Measurements from ENCODE around the gene AR. TPM values are rescaled to one million over a fixed set of nuclear protein-coding genes. Genes with fewer than 3 reads are reported as not detected.

Gene AR
- total and polyA plus RNA-seq, 2 donors (not counting 3 experiments of a cell fraction or from before 2014, with no cell fraction given): 9.3 to 16.0 TPM

DNA sequence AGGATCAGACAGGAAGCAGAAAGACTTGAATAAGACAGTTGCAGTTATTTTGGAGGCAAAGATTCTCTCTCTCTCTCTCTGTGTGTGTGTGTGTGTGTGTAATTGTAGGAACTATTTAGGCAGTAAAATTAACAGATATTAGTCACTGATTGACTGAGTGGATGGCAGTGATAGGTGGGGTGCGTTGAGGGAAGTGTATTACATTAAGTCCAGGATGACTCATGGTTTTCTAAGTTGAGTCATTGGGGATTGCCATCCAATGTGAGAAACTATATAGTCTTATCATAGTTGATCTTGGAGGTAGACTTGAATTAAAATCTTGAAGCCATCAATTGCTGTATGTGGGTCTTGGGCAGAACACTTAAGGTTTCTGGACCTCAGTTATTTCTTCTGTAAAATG lies 75.4 kb downstream of the AR start:
- BruUV-seq (replicated peaks): no TSS peak
- intact Hi-C loops (cut with micrococcal nuclease): no loop called here

GRCh38 chrX:67622053-67622585 lies 78.3 kb downstream of the AR start:
- no peak for TF ChIP-seq FOS (IDR thresholded peaks at IDR 0.05; ENCODE audit: borderline replicate concordance, insufficient read depth, low read length)
- TF ChIP-seq, protein P1, sequence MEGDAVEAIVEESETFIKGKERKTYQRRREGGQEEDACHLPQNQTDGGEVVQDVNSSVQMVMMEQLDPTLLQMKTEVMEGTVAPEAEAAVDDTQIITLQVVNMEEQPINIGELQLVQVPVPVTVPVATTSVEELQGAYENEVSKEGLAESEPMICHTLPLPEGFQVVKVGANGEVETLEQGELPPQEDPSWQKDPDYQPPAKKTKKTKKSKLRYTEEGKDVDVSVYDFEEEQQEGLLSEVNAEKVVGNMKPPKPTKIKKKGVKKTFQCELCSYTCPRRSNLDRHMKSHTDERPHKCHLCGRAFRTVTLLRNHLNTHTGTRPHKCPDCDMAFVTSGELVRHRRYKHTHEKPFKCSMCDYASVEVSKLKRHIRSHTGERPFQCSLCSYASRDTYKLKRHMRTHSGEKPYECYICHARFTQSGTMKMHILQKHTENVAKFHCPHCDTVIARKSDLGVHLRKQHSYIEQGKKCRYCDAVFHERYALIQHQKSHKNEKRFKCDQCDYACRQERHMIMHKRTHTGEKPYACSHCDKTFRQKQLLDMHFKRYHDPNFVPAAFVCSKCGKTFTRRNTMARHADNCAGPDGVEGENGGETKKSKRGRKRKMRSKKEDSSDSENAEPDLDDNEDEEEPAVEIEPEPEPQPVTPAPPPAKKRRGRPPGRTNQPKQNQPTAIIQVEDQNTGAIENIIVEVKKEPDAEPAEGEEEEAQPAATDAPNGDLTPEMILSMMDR (IDR thresholded peaks at IDR 0.05; ENCODE audit: extremely low read depth in 1 of 2, insufficient read depth in 1 of 2, low read depth in 1 of 2, low read length in 2 of 2): no peak
- no TSS peak for BruUV-seq (replicated peaks)
- H3K27me3 ChIP-seq (ENCODE audit: control insufficient read depth in 2 of 2, insufficient read depth in 2 of 2, low read length in 2 of 2): no peaks in the 10 kb centered on the region
- H3K36me3 ChIP-seq (ENCODE audit: control insufficient read depth in 2 of 2, extremely low read depth in 1 of 2, insufficient read depth in 2 of 2, low read length in 2 of 2): no peaks in the 10 kb centered on the region
- no peak overlapping the region for H3K4me3 ChIP-seq (replicated peaks in 1 of 3; ENCODE audit: insufficient read depth in 1 of 3, low read depth in 1 of 3, low read length in 3 of 3)
- dilution Hi-C loops (cut with MboI; ENCODE audit: extremely low pct_ligation_motif_present, low sequenced_read_pairs): no loop called here
- H3K9me3 ChIP-seq (replicated peaks; ENCODE audit: control insufficient read depth, insufficient read depth, low read length): no peaks in the 10 kb centered on the region
- H2AFZ ChIP-seq (ENCODE audit: low read depth, low read length): no peak overlapping the region
- ChIA-PET CTCF (no interaction called here), POLR2A (no interaction called here)
- no peak overlapping the region for H3K4me2 ChIP-seq (ENCODE audit: insufficient read depth, low read length)
- H3K27ac ChIP-seq (ENCODE audit: insufficient read depth, low read depth, low read length): no peak overlapping the region
- H3K4me1 ChIP-seq (ENCODE audit: control insufficient read depth, extremely low read depth, insufficient read depth, low read length): peaks cover 16% of the 10 kb centered on the region
- DNase-seq (ENCODE audit: low read depth, low spot score): no peak
- no peak for FAIRE-seq
- H4K20me1 ChIP-seq (replicated peaks; ENCODE audit: control insufficient read depth, extremely low read depth, insufficient read depth, low read length): no peaks in the 10 kb centered on the region
- no peaks in the 10 kb centered on the region for H3K9me1 ChIP-seq (replicated peaks; ENCODE audit: control insufficient read depth, extremely low read depth, insufficient read depth, low read length)
- intact Hi-C loops (cut with micrococcal nuclease): no loop called here
- H3K9ac ChIP-seq (replicated peaks; ENCODE audit: extremely low read depth, insufficient read depth, low read length): no peak overlapping the region
- no peaks in the 10 kb centered on the region for H3K79me2 ChIP-seq (ENCODE audit: control insufficient read depth, insufficient read depth, low read length)

More for the DNA sequence above, 75.4 kb downstream of the AR start:
- Histone ChIP-seq H3K9me3 (replicated peaks; ENCODE audit: control insufficient read depth, insufficient read depth, low read length) (no peaks in the 10 kb centered on the region), H3K9ac (replicated peaks; ENCODE audit: extremely low read depth, insufficient read depth, low read length) (no peak overlapping the region), H3K27ac (ENCODE audit: insufficient read depth, low read depth, low read length) (peak overlapping the region; percentile 20), H4K20me1 (replicated peaks; ENCODE audit: control insufficient read depth, extremely low read depth, insufficient read depth, low read length) (no peaks in the 10 kb centered on the region), H3K36me3 (ENCODE audit: control insufficient read depth in 2 of 2, extremely low read depth in 1 of 2, insufficient read depth in 2 of 2, low read length in 2 of 2) (no peaks in the 10 kb centered on the region), H3K4me1 (ENCODE audit: control insufficient read depth, extremely low read depth, insufficient read depth, low read length) (peaks cover 20% of the 10 kb centered on the region), H3K4me3 (replicated peaks in 1 of 3; ENCODE audit: insufficient read depth in 1 of 3, low read depth in 1 of 3, low read length in 3 of 3) (no peak overlapping the region), H3K9me1 (replicated peaks; ENCODE audit: control insufficient read depth, extremely low read depth, insufficient read depth, low read length) (no peaks in the 10 kb centered on the region), H3K27me3 (ENCODE audit: control insufficient read depth in 2 of 2, insufficient read depth in 2 of 2, low read length in 2 of 2) (no peaks in the 10 kb centered on the region), H3K79me2 (ENCODE audit: control insufficient read depth, insufficient read depth, low read length) (no peaks in the 10 kb centered on the region), H3K4me2 (ENCODE audit: insufficient read depth, low read length) (no peak overlapping the region), H2AFZ (ENCODE audit: low read depth, low read length) (no peak overlapping the region)
- DNase-seq (ENCODE audit: low read depth, low spot score): peak; percentile 66
- ChIA-PET POLR2A (no interaction called here), CTCF (no interaction called here)
- TF ChIP-seq GATA2 (IDR thresholded peaks at IDR 0.05; ENCODE audit: insufficient read depth, insufficient read length, low read depth, low read length) (peak; percentile 80), EZH2 (IDR thresholded peaks at IDR 0.05; ENCODE audit: borderline replicate concordance, low read depth, low read length, severe bottlenecking) (no peak), JUN (IDR thresholded peaks at IDR 0.05; ENCODE audit: borderline replicate concordance, insufficient read depth, insufficient read length, low read depth) (peak; percentile 82), FOS (IDR thresholded peaks at IDR 0.05; ENCODE audit: borderline replicate concordance, insufficient read depth, low read length) (peak; percentile 84)
- dilution Hi-C loops (cut with MboI; ENCODE audit: extremely low pct_ligation_motif_present, low sequenced_read_pairs): no loop called here
- peak; percentile 76 for FAIRE-seq
